Measurements from ENCODE around the gene PLCE1. TPM values are rescaled to one million over a fixed set of nuclear protein-coding genes. Genes with fewer than 3 reads are reported as not detected.

PLCE1 gene
- total and polyA plus RNA-seq, 4 donors = 1.5 to 15.7 (median 5.2) TPM

DNA sequence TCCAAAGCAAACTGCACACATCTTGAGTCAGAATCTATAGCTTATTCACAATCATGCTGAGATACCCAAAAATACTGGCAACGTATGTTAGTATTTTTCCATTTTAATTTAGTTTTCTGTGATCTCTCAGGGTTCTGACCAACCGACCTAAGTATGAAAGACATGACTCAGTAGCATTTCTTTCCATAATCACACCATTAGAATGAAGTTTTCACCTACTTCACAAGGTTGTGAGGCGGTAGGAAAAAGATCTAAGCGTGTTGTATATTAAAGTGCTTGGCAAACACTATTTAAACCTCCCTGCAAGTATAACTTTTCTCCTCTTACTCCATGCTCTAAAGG, 49.1 kb downstream of the PLCE1 start:
- 80 to 89% methylated on average over 4 of the region's 4 CpGs for WGBS, 2 donors
- no peak for ATAC-seq (ENCODE audit: insufficient read depth, low FRiP score)
- TF ChIP-seq CTCF (IDR thresholded peaks at IDR 0.05; ENCODE audit: control extremely low read depth, extremely low read depth) = no peak
- no peak overlapping the region for H3K9ac ChIP-seq (ENCODE audit: insufficient read depth in 1 of 2, low read length in 2 of 2)
- no peak overlapping the region for H3K27ac ChIP-seq (ENCODE audit: low read depth in 1 of 2, low read length in 1 of 2)
- H3K9me3 ChIP-seq (ENCODE audit: control insufficient read depth in 4 of 4, insufficient read depth in 3 of 4, low read length in 3 of 4) = peaks cover 0 to 3% (median 0%) of the 10 kb centered on the region in 4 donors
- peak in 1 of 3 donors; percentile 12 for DNase-seq
- H3K27me3 ChIP-seq (ENCODE audit: control insufficient read depth in 3 of 3, insufficient read depth in 3 of 3, low read length in 2 of 3) = no peaks in the 10 kb centered on the region
- no peak overlapping the region for H3K4me3 ChIP-seq
- peaks cover 0 to 3% (median 0%) of the 10 kb centered on the region in 4 donors for H3K36me3 ChIP-seq (ENCODE audit: control insufficient read depth in 4 of 4, insufficient read depth in 4 of 4, low read length in 4 of 4)
- no peaks in the 10 kb centered on the region for H3K4me1 ChIP-seq (ENCODE audit: control insufficient read depth in 5 of 5, insufficient read depth in 5 of 5, low read length in 5 of 5)

Other genes starting within 250 kb of the PLCE1 start
- gene LGI1, start 236.0 kb upstream of the PLCE1 start, total RNA-seq = under 1 TPM in 1 of 2 donors, not detected in 1; 0.68 TPM
- not detected for gene LGI1, start 236.0 kb upstream of the PLCE1 start, polyA plus RNA-seq
- gene SLC35G1, start 100.0 kb upstream of the PLCE1 start, total RNA-seq = 1 to 10 TPM; 2.0 to 3.8 TPM
- 1 to 10 TPM; 1.6 to 2.1 TPM for gene SLC35G1, start 100.0 kb upstream of the PLCE1 start, polyA plus RNA-seq

Measured in lung (tissue), 12 donors.